Gastroesophageal sphincter (tissue), 3 donors: ENCODE data around the gene SULT4A1.

Source experiments
- CTCF ChIP-seq, 4 experiments: fragments of 200-600 bp in 2 of 4; fragments of 450-650 bp in 2 of 4; sonication (generic) in 1 of 4; IDR thresholded peaks; one replicate each; pipeline ENCODE4 v1.5.1; 2017 to 2019; ENCODE audit warnings: antibody characterized with exemption in 4 of 4, mild to moderate bottlenecking in 2 of 4, moderate library complexity in 2 of 4
- EP300 ChIP-seq: sonication (generic); formaldehyde crosslinking; IDR thresholded peaks from one replicate; pipeline ENCODE4 v1.6.1; 2017; ENCODE audit warnings: antibody characterized with exemption, mild to moderate bottlenecking
- POLR2A ChIP-seq, 2 donors: fragments of 450-650 bp; IDR thresholded peaks; one replicate each; pipeline ENCODE4 v1.6.1; 2017; ENCODE audit warnings: antibody characterized with exemption in 2 of 2, mild to moderate bottlenecking in 2 of 2, moderate library complexity in 1 of 2
- POLR2AphosphoS5 ChIP-seq: sonication (generic); formaldehyde crosslinking; IDR thresholded peaks from one replicate; pipeline ENCODE4 v1.6.1; 2017; ENCODE audit warnings: antibody characterized with exemption

DNA sequence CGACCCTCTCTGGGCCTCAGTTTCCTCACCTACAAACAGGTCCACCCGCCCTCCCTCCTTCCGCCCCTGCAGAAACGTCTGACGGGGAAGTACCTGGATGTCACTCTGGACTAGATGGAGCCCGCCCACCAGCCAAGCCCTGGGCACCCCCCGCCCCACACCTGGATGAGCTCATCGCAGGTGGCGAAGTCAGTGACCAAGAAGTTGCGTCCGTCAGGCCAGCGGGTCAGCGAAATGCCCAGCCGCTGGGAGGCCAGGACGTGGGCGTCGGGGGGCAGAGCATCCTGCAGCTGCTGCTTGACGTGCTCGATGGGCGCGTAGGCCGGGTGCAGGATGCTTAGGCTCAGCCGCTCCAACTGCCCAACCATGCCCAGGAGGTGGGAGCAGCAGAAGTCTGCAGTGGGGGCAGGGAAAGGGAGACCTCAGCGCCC lies 28.6 kb upstream of the SULT4A1 start:
- no peak for TF ChIP-seq POLR2A (IDR thresholded peaks at IDR 0.05)
- no peak for TF ChIP-seq CTCF (IDR thresholded peaks at IDR 0.05)
- TF ChIP-seq POLR2AphosphoS5: no peak
- no peak for TF ChIP-seq EP300
